Transverse colon (tissue), 4 donors: ENCODE data around the gene CORO2A.

ENCODE experiments used
- EP300 ChIP-seq: sonication (generic); formaldehyde crosslinking; IDR thresholded peaks from one replicate; pipeline ENCODE4 v1.6.1; 2017; ENCODE audit warnings: antibody characterized with exemption, low read depth
- POLR2A ChIP-seq: fragments of 450-650 bp; IDR thresholded peaks from one replicate; pipeline ENCODE4 v1.6.1; 2016; ENCODE audit warnings: antibody characterized with exemption, mild to moderate bottlenecking, moderate library complexity
- POLR2AphosphoS5 ChIP-seq, 3 donors: sonication (generic); formaldehyde crosslinking; IDR thresholded peaks; one replicate each; pipeline ENCODE4 v1.6.1; 2016; ENCODE audit warnings: antibody characterized with exemption in 3 of 3
- TF ChIP-seq, protein P1 (sequence below), 5 experiments: fragments of 200-600 bp in 3 of 5; fragments of 450-650 bp in 2 of 5; sonication (generic) in 3 of 5; IDR thresholded peaks; 1 replicate in 2 of 5; 2 replicates in 3 of 5; pipeline ENCODE4 v1.5.1; 2016 to 2017; ENCODE audit warnings: antibody characterized with exemption in 5 of 5, inconsistent platforms in 3 of 5, mild to moderate bottlenecking in 2 of 5, moderate library complexity in 1 of 5

DNA sequence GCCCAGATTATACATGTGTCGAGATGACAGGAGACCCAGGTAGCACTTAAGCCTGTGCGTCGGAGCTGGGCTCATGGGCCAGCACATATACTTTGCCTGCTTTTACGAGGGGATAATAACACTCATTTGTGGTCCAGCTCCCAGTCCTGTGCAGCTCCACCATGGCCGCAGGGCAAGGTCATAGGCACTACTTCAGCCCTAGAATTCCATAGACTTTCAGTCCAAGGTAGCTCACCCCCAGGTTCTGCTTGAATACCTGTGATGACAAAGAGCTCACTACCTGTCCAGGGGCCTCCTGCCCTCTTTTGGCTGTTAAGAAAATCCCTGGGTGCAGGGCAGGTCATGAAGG lies 1.7 kb downstream of the CORO2A start:
- TF ChIP-seq, protein P1, sequence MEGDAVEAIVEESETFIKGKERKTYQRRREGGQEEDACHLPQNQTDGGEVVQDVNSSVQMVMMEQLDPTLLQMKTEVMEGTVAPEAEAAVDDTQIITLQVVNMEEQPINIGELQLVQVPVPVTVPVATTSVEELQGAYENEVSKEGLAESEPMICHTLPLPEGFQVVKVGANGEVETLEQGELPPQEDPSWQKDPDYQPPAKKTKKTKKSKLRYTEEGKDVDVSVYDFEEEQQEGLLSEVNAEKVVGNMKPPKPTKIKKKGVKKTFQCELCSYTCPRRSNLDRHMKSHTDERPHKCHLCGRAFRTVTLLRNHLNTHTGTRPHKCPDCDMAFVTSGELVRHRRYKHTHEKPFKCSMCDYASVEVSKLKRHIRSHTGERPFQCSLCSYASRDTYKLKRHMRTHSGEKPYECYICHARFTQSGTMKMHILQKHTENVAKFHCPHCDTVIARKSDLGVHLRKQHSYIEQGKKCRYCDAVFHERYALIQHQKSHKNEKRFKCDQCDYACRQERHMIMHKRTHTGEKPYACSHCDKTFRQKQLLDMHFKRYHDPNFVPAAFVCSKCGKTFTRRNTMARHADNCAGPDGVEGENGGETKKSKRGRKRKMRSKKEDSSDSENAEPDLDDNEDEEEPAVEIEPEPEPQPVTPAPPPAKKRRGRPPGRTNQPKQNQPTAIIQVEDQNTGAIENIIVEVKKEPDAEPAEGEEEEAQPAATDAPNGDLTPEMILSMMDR (IDR thresholded peaks at IDR 0.05), result no peak
- TF ChIP-seq EP300 (no peak), POLR2AphosphoS5 (IDR thresholded peaks at IDR 0.05) (no peak), POLR2A (no peak)
